ENCODE measurements around the gene PSMA7.

PSMA7 gene

DNA sequence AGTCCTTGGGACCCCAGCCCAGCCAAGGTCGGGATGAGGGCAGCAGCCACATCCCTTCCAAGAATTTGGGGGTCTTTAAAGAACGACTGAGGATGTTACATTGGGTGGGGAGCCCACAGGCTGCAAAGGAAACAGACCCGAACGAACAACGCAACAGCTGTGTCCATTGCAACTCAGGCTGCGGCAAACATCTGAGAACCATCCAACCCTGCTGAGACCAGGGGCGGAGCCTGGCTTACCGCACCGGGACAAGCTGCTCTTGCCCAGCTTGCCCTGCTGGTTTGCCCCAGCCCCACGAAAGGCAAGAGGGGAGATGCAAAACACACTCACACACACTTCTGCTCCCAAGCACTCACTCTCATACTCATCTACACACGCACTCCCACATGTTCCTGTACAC, 56.0 kb downstream of the PSMA7 start:
- DNase-seq (ENCODE audit: low spot score), result no peak

Data from hepatic stellate cell (primary cell).